HEK293T (cell line): Measurements from ENCODE around the gene CAST.

ENCODE experiments used
- BHLHE40 ChIP-seq: fragments of 450-650 bp; IDR thresholded peaks from 2 replicates; pipeline ENCODE4 v1.6.1; 2016; ENCODE audit warnings: mild to moderate bottlenecking, moderate library complexity, borderline replicate concordance
- CTBP1 ChIP-seq: fragments of 450-650 bp; IDR thresholded peaks from 2 replicates; pipeline ENCODE4 v1.6.1; 2016; ENCODE audit warnings: borderline replicate concordance
- ELF4 ChIP-seq: fragments of 450-650 bp; IDR thresholded peaks from 2 replicates; pipeline ENCODE4 v1.6.1; 2017; ENCODE audit warnings: antibody characterized with exemption
- FOXK2 ChIP-seq: fragments of 450-650 bp; IDR thresholded peaks from 2 replicates; pipeline ENCODE4 v1.6.1; 2016; ENCODE audit warnings: mild to moderate bottlenecking
- FOXM1 ChIP-seq: fragments of 450-650 bp; IDR thresholded peaks from 2 replicates; pipeline ENCODE4 v1.6.1; 2017; ENCODE audit warnings: mild to moderate bottlenecking, borderline replicate concordance
- SP1 ChIP-seq: fragments of 450-650 bp; IDR thresholded peaks from 2 replicates; pipeline ENCODE4 v1.6.1; 2017
- SUZ12 ChIP-seq: fragments of 450-650 bp; IDR thresholded peaks from 2 replicates; pipeline ENCODE4 v1.6.1; 2016; ENCODE audit warnings: mild to moderate bottlenecking

DNA sequence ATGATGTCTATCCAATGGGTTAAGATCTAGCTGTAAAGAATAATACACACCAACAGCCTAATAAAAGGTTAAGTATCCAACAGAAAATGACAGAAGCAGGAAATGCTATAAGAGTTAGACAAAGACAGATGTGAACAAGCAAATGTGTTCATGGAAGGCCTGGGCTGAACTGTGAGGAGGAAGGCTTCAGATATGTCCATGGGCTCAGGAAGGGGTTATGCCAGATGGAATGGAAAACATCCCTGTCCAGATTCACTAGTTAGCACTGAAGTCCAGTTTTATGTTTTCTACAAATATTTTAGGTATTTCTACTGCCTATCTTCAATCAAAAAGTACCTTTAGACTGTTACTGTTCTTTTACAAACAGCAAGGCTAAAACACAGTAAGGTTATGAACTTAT is 118.5 kb downstream of the CAST start:
- TF ChIP-seq FOXK2 (no peak), BHLHE40 (no peak), ELF4 (no peak), SUZ12 (no peak), FOXM1 (no peak), SP1 (no peak), CTBP1 (no peak)
